Activated B cell treated with CpG ODN at 0.5 μM for 24 hours (primary cell): ENCODE measurements around the gene IGF2BP2. TPM values are rescaled to one million over a fixed set of nuclear protein-coding genes. Genes with fewer than 3 reads are reported as not detected.
"Not testable (repeated sequence)": the region's sequence is repeated elsewhere in the genome, so short reads cannot be mapped to it uniquely, and the experiment has no call there.

Experiments
- ATAC-seq: fragments of 200-7000 bp; cut with Tn5 transposase; one replicate; pipeline ENCODE4 v1.10.0; 2021; ENCODE audit warnings: low read depth, mild to moderate bottlenecking, moderate library complexity
- CTCF ChIA-PET: fragments of 350-600 bp; sonication (Branson Sonifier 250); formaldehyde crosslinking; loops from one replicate; lab custom pipeline; 2021; ENCODE audit warnings: antibody characterized with exemption; lab: Charles Lee
- POLR2A ChIA-PET: fragments of 350-600 bp; sonication (Branson Sonifier 250); formaldehyde crosslinking; loops from one replicate; lab custom pipeline; 2021; ENCODE audit warnings: antibody characterized with exemption; lab: Charles Lee
- DNase-seq: peaks from one replicate; pipeline ENCODE4 v3.0.0; 2022
- H3K27ac Mint-ChIP-seq: one replicate; pipeline ENCODE4 v1.8.0; 2020; ENCODE audit warnings: mixed read lengths
- H3K27me3 Mint-ChIP-seq: one replicate; pipeline ENCODE4 v1.8.0; 2021; ENCODE audit warnings: mixed read lengths
- H3K36me3 Mint-ChIP-seq: one replicate; pipeline ENCODE4 v1.8.0; 2021; ENCODE audit warnings: low read depth, mixed read lengths
- H3K4me1 Mint-ChIP-seq: one replicate; pipeline ENCODE4 v1.8.0; 2021; ENCODE audit warnings: mixed read lengths
- H3K4me3 Mint-ChIP-seq: one replicate; pipeline ENCODE4 v1.8.0; 2020; ENCODE audit warnings: mild to moderate bottlenecking, mixed read lengths
- H3K9me3 Mint-ChIP-seq: one replicate; pipeline ENCODE4 v1.8.0; 2020; ENCODE audit warnings: mixed read lengths
- intact Hi-C: fragments of 100-400 bp; cut with micrococcal nuclease; formaldehyde crosslinking; loops from one replicate; pipeline ENCODE4 v1.15.1; 2024
- total RNA-seq: library from RNA; stranded (reverse); gene quantifications from 2 replicates; pipeline ENCODE4 v1.2.3, GENCODE V29; 2022
- TF ChIP-seq, protein P1 (sequence below): fragments of 200-600 bp; IDR thresholded peaks from one replicate; pipeline ENCODE4 v1.8.0; 2022; ENCODE audit warnings: antibody characterized with exemption, mild to moderate bottlenecking

The IGF2BP2 gene
- total RNA-seq, 1 donor from 2014 or later, result 0.69 TPM

DNA sequence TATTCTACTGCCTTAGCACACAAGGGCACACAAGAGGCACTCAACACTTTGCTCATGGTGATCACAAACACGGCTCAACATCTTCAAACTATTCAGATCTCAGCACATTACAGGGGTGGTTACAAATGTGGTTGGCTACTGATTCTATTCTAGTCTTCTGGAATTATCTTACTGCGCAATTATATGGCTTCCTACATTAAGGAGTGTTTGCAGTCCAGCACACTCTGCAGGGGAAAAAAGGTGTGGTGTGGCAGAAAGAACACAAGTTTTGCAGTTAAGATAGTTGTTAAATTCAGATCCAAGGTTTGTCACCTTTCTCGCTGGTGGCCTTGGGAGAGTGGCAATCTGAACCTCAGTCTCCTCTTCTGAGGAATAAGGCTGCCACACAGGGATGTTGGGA is 31.9 kb downstream of the IGF2BP2 start:
- Mint-ChIP-seq H3K4me3 (no peak overlapping the region), H3K9me3 (no peaks in the 10 kb centered on the region), H3K27ac (no peak overlapping the region), H3K36me3 (no peaks in the 10 kb centered on the region), H3K4me1 (no peaks in the 10 kb centered on the region), H3K27me3 (peaks cover 8% of the 10 kb centered on the region)
- ChIA-PET CTCF (no interaction called here), POLR2A (no interaction called here)
- DNase-seq (no peak), ATAC-seq (no peak)
- TF ChIP-seq, protein P1, sequence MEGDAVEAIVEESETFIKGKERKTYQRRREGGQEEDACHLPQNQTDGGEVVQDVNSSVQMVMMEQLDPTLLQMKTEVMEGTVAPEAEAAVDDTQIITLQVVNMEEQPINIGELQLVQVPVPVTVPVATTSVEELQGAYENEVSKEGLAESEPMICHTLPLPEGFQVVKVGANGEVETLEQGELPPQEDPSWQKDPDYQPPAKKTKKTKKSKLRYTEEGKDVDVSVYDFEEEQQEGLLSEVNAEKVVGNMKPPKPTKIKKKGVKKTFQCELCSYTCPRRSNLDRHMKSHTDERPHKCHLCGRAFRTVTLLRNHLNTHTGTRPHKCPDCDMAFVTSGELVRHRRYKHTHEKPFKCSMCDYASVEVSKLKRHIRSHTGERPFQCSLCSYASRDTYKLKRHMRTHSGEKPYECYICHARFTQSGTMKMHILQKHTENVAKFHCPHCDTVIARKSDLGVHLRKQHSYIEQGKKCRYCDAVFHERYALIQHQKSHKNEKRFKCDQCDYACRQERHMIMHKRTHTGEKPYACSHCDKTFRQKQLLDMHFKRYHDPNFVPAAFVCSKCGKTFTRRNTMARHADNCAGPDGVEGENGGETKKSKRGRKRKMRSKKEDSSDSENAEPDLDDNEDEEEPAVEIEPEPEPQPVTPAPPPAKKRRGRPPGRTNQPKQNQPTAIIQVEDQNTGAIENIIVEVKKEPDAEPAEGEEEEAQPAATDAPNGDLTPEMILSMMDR, result no peak
- intact Hi-C loops, result no loop called here

DNA sequence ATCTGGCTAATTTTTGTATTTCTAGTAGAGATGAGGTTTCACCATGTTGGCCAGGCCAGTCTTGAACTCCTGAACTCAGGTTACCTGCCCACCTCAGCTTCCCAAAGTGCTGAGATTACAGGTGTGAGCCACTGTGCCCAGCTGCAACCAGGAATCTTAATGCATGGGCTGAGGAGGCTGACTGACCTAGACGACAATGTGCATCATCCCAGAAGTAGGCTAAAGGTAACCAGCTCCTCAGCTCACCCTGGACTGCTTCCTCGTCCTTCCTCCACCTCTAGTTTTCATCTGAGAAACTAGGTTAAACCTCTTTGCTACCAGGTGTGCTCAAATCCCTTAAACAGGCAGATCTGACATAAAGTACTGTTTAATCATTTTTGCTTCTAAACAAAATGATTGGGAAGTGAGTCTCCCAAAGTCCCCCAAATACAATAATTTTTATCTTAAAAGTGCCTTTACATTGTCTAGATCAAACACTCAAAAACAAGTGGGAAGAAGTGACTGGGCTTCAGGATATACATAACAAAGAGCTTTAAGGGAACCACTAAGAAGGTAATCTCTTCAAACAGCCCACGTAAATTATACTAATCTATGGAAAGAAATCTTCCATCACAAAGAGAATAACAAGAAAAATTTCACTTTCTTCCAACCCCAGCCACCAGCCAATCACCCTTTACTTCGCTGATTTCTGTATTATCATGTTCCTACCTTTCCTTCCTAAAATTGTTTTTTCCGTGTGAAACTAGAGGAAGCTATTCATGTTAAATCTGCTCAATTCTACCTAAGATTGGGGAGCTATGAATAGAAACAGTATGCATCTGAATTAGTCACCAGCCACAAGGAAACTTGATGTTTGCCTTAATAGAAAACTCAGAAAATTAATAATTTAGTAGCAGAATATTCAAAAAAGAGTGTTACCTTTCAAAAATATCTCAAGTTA is 34.7 kb downstream of the IGF2BP2 start:
- TF ChIP-seq, protein P1, result no peak
- ChIA-PET POLR2A (no interaction called here), CTCF (no interaction called here)
- Mint-ChIP-seq H3K9me3 (no peaks in the 10 kb centered on the region), H3K27ac (no peak overlapping the region), H3K4me3 (no peak overlapping the region), H3K27me3 (peaks cover 1% of the 10 kb centered on the region), H3K36me3 (no peaks in the 10 kb centered on the region), H3K4me1 (no peaks in the 10 kb centered on the region)
- intact Hi-C loops, result no loop called here
- DNase-seq (no peak), ATAC-seq (no peak)

DNA sequence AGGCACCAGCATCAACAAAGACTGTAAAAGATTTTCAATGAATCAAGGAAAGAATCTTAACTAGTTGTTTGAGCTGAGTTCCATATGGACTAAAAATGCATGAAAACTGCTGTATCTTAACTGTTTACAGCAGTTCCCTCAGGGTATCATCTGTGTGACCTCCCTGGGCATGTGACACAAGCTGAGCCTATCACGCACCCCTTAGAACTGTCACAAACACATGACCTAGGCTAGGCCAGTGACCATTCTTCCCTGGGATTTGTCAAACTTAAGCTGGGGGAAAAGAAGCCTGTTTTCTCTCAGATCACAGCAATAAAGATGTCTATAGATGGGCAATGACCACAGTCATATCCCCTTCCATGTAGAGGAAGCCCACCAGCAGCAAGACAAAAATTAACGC is 35.7 kb downstream of the IGF2BP2 start:
- intact Hi-C loops, result no loop called here
- POLR2A ChIA-PET, result no interaction called here
- no peaks in the 10 kb centered on the region for H3K9me3 Mint-ChIP-seq
- no peak overlapping the region for H3K4me3 Mint-ChIP-seq
- no peak overlapping the region for H3K27ac Mint-ChIP-seq
- no peaks in the 10 kb centered on the region for H3K27me3 Mint-ChIP-seq
- CTCF ChIA-PET, result no interaction called here
- no peaks in the 10 kb centered on the region for H3K4me1 Mint-ChIP-seq
- H3K36me3 Mint-ChIP-seq, result no peaks in the 10 kb centered on the region
- DNase-seq (no peak), ATAC-seq (no peak)
- TF ChIP-seq, protein P1, result no peak

DNA sequence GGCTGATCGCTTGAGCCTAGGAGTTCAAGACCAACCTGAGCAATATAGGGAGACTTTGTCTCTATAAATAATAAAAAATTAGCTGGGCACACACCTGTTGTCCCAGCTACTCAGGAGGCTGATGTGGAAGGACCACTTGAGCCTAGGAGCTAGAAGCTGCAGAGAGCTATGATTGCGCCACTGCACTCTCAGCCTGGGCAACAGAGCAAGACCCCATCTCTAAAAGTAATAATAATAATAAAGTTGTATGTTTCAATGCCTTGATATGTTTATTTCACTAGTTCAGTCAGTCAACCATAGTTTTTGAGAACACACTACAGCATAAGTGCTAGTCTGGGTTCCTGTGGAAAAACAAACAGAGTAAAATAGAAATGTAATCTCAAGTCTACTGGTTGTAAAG is 36.5 kb downstream of the IGF2BP2 start:
- intact Hi-C loops, result no loop called here
- POLR2A ChIA-PET, result no interaction called here
- Mint-ChIP-seq H3K27me3 (no peaks in the 10 kb centered on the region), H3K4me3 (no peak overlapping the region), H3K36me3 (no peaks in the 10 kb centered on the region), H3K4me1 (no peaks in the 10 kb centered on the region), H3K27ac (no peak overlapping the region), H3K9me3 (no peaks in the 10 kb centered on the region)
- no peak for ATAC-seq
- CTCF ChIA-PET, result no interaction called here
- TF ChIP-seq, protein P1, result no peak
- DNase-seq, result no peak

DNA sequence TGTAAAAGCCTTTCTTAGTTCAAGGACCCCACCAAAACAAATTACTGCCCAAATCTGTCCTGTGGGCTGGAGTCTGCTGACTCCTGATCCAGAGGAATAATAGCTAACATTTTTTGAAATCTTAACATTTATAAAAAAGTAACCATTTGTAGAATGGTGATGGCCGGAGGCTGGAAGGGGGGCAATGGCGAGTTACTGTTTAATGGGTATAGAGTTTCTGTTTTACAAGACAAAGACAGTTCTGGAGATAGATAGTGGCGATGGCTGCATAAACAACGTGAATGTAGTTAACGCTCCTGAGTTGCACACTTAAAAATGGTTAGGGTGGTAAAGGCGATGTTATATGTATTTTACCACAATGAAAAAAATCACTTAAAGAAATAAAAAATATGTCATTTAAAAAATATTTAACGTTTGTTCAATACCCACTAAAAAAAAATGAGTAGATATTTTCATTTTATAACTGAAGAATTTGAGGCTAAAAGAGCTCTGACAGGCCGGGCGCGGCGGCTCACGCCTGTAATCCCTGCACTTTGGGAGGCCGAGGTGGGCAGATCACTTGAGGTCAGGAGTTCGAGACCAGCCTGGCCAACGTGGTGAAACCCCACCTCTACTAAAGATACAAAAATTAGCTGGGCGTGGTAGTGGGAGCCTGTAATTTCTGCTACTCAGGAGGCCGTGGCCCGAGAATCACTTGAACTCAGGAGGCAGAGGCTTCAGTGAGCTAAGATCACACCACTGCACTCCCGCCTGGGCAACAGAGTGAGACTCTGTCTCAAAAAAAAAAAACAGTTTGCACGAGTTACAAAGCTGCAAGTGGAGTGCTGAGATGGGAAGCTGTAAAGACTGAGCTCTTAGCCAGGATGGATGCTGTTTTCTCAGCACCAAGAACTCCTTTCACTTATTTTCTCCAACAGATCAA is 37.6 kb downstream of the IGF2BP2 start:
- TF ChIP-seq, protein P1, result no peak
- CTCF ChIA-PET, result no interaction called here
- H3K36me3 Mint-ChIP-seq, result no peaks in the 10 kb centered on the region
- intact Hi-C loops, result no loop called here
- ATAC-seq, result no peak
- H3K4me3 Mint-ChIP-seq, result no peak overlapping the region
- no peak for DNase-seq
- H3K27me3 Mint-ChIP-seq, result no peaks in the 10 kb centered on the region
- POLR2A ChIA-PET, result no interaction called here
- no peaks in the 10 kb centered on the region for H3K9me3 Mint-ChIP-seq
- no peak overlapping the region for H3K27ac Mint-ChIP-seq
- no peaks in the 10 kb centered on the region for H3K4me1 Mint-ChIP-seq

DNA sequence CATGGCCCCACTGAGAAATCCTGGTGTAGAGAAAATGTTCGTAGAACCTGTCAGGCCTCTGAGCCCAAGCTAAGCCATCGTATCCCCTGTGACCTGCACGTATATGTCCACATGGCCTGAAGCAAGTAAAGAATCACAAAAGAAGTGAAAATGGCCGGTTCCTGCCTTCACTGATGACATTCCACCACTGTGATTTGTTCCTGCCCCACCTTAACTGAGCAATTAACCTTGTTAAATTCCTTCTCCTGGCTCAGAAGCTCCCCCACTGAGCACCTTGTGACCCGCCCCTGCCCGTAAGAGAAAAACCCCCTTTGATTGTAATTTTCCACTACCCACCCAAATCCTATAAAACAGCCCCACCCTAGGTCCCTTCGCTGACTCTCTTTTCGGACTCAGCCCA is 38.6 kb downstream of the IGF2BP2 start:
- CTCF ChIA-PET, result interaction anchor here (1.0 kb wide), 1 partner anchor 18 kb away, joined by 4 read pairs; no protein-coding TSS in a partner anchor
- H3K27me3 Mint-ChIP-seq, DNase-seq, H3K4me3 Mint-ChIP-seq, ATAC-seq, H3K27ac Mint-ChIP-seq, H3K36me3 Mint-ChIP-seq, POLR2A ChIA-PET, H3K4me1 Mint-ChIP-seq, H3K9me3 Mint-ChIP-seq, intact Hi-C loops: not testable (repeated sequence)
